GM12864 (cell line): ENCODE results near the gene GBA2.

Experiments
- DNase-seq: peaks from one replicate; pipeline ENCODE4 v3.0.0-alpha.2; 2011; ENCODE audit warnings: low read depth
- H3K4me3 ChIP-seq: 2 replicates; pipeline ENCODE4 v1.5.1; 2011; ENCODE audit warnings: mild to moderate bottlenecking, low read depth, low read length, control low read depth
- CTCF ChIP-seq: IDR thresholded peaks from 2 replicates; pipeline ENCODE4 v1.5.1; 2011; ENCODE audit warnings: low read depth, mild to moderate bottlenecking, moderate library complexity, low read length, control low read depth, inconsistent platforms; ENCODE audit errors: missing control alignments

GBA2 gene

DNA sequence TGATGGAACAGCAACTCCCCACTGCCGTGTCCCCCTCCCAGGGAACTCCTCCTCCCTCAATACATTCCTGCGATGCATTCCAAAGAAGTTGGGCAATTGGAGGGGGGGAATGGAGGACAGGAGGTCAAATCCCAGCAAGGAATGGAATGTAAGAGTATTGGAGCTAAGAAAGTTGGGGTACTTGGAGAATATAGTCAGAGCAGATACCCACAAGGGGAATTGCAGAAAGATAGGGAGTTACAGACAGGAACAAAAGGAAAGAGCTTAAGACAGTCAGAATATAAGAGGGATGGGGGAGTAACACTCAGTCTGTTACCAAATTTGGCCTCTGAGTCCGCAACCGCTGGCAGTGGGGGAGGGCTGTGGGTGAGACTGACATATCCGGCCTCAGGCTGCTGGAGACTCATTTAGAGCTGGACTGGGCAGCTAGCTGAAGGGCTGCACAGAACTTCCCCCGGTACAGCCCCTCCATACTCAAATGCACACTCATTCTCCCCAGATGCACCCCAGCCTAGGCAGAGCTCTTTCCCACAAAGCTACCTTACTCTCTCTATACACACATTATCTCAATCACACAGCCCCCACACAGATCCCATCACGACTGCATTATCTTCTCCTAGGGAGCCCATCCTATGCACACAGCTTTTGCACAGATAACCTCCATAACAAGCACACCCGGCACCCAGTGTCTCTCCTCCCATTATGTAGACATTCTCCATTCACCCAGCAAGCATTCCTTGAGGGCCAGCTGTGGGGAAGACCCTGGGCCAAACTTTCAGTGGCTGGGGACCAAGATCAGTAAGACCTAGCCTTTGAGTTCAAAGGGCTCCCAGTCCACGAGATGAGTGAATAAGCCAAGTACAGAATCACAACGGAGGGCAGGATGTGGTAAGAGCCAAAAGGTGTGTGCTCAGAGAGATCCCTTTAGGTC, 20.7 kb downstream of the GBA2 start:
- no peak for DNase-seq
- TF ChIP-seq CTCF: no peak
- peak overlapping the region; percentile 57 for H3K4me3 ChIP-seq

- no peak for DNase-seq
- peak overlapping the region; percentile 57 for H3K4me3 ChIP-seq
- no peak for TF ChIP-seq CTCF
Measured at GRCh38 chr9:35727676-35728040, 21.4 kb downstream of the GBA2 start.

GRCh38 chr9:35726931-35727330, 22.1 kb downstream of the GBA2 start:
- H3K4me3 ChIP-seq: no peak overlapping the region
- no peak for DNase-seq
- TF ChIP-seq CTCF: peak; percentile 19

DNA sequence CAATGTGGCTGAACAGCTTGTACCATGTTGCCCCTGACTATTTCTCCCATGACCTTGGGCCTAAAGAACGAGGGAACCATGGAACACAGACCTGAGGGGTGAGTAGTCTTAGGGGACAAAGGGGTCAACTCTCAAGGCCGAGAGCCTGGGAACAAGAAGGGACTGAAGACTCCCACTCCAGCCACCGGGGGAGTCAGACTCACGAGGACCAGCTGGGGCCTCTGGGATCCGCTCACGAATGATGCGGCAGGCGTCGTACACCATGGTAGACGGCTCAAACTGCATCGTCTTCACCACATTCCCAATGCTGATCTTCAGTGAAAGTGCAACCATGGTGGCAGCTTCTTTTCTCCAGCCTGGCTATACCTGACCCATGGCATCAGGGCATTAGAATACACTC, 23.7 kb downstream of the GBA2 start:
- TF ChIP-seq CTCF: peak; percentile 14

DNA sequence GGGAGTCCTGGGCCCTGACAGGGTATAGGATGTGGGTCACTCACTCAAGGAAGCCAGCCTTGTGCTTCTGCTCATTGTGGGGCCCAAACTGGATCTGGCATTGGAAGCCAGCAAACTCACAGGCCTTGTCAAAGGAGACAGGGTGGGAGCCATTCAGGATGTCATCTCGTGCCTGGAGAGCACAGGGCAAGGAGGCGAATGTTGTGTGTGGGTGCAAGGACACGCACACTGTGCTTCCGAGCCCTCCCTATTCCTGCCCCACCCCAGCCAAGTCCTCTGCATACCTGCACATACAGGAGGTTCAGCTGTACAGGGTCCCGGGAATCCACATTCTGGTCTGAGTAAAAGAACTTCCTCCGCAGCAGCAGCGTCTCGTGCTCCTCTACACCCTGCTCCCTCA, 25.1 kb downstream of the GBA2 start:
- DNase-seq: no peak
- no peak for TF ChIP-seq CTCF
- no peak overlapping the region for H3K4me3 ChIP-seq

More for the DNA sequence above, 23.7 kb downstream of the GBA2 start:
- no peak overlapping the region for H3K4me3 ChIP-seq
- DNase-seq: no peak

- TF ChIP-seq CTCF: no peak
- no peak overlapping the region for H3K4me3 ChIP-seq
- DNase-seq: no peak
Measured at GRCh38 chr9:35723426-35723825, 25.6 kb downstream of the GBA2 start.

- TF ChIP-seq CTCF: no peak
- H3K4me3 ChIP-seq: no peak overlapping the region
- no peak for DNase-seq
Measured at GRCh38 chr9:35719546-35719945, 29.5 kb downstream of the GBA2 start.
